Adrenal gland (tissue), 12 donors: ENCODE results near the gene IGFBP4. TPM values are rescaled to one million over a fixed set of nuclear protein-coding genes. Genes with fewer than 3 reads are reported as not detected.

ENCODE experiments used
- DNase-seq, 7 donors: peaks; one replicate each; pipeline ENCODE4 v3.0.0-alpha.2; 2019 to 2020
- H3K27ac ChIP-seq, 5 donors: fragments of 200-600 bp; sonication (generic) in 4 of 5; 1 replicate in 3 of 5; 2 replicates in 2 of 5; pipeline versions ENCODE4 v1.5.1 to v1.8.0; 2016 to 2020; ENCODE audit warnings: mild to moderate bottlenecking in 1 of 5
- H3K27me3 ChIP-seq: fragments of 200-600 bp; 2 replicates; pipeline ENCODE4 v1.8.0; 2021
- H3K36me3 ChIP-seq, 2 donors: fragments of 200-600 bp; replicated peaks in 1 of 2; 1 replicate in 1 of 2; 2 replicates in 1 of 2; pipeline versions ENCODE4 v1.5.1 to v1.8.0; 2018 to 2022
- H3K4me1 ChIP-seq, 2 donors: fragments of 200-600 bp; replicated peaks in 1 of 2; 1 replicate in 1 of 2; 2 replicates in 1 of 2; pipeline versions ENCODE4 v1.5.1 to v1.8.0; 2018 to 2021
- H3K4me3 ChIP-seq, 4 donors: fragments of 200-600 bp; sonication (generic) in 3 of 4; one replicate each; pipeline ENCODE4 v1.5.1; 2016 to 2018
- H3K9me3 ChIP-seq, 3 donors: fragments of 200-600 bp; sonication (generic) in 1 of 3; replicated peaks in 1 of 3; 1 replicate in 2 of 3; 2 replicates in 1 of 3; pipeline versions ENCODE4 v1.5.1 to v1.8.0; 2016 to 2021
- POLR2A ChIP-seq, 2 donors: fragments of 450-650 bp; IDR thresholded peaks; one replicate each; pipeline ENCODE4 v1.6.1; 2017; ENCODE audit warnings: antibody characterized with exemption in 2 of 2, mild to moderate bottlenecking in 2 of 2, moderate library complexity in 1 of 2
- WGBS, 4 donors: extraction: QIAGEN DNeasy Blood & Tissue Kit in 2 of 4; methylation state at CpG; one replicate each; pipeline versions ENCODE4 v1.1.5 to v1.1.7; 2013 to 2017; 5-methylcytosine and 5-hydroxymethylcytosine counted together
- intact Hi-C, 2 donors: fragments of 100-400 bp; cut with DNase I; formaldehyde crosslinking; loops; one replicate each; pipeline versions ENCODE4 v1.14.1 to v1.15.0; 2022 to 2023
- polyA plus RNA-seq, 3 donors: library from polyadenylated mRNA; stranded (reverse); fragments of 200-250 nt in 2 of 3; fragments of 350-450 nt in 1 of 3; fragmentation: Illumina TruSeq in 1 of 3; extraction: RNeasy Lipid Tissue Mini Kit (QIAGEN cat#74804) in 1 of 3; gene quantifications; one replicate each; pipeline ENCODE4 v1.2.3, GENCODE V29; 2013 to 2014
- total RNA-seq, 9 donors: library from RNA; depleted of rRNA in 4 of 9; stranded (reverse); fragments of >200 nt in 4 of 9; fragments of 120-200 nt in 1 of 9; fragmentation: NEBNext Ultra II Directional in 1 of 9; extraction: Animal tissue kit (Norgen Biotek cat#: 25700) in 1 of 9; gene quantifications; one replicate each; pipeline versions ENCODE4 v1.1.0 to v1.2.4, GENCODE V29; 2013 to 2023
- TF ChIP-seq, protein P1 (sequence below), 6 experiments: fragments of 450-650 bp in 4 of 6; fragments of 200-600 bp in 2 of 6; sonication (generic) in 1 of 6; IDR thresholded peaks; 1 replicate in 5 of 6; 2 replicates in 1 of 6; pipeline versions ENCODE4 v1.5.1 to v1.8.0; 2016 to 2021; ENCODE audit warnings: antibody characterized with exemption in 6 of 6, mild to moderate bottlenecking in 2 of 6, moderate library complexity in 1 of 6
- donor health status: healthy with polysubstance abuse.
- donor health status: Bipolar disorder and iron deficiency.
- donor health status: DM: yes; HTN: yes; CAD: no.
- donor health status: DM: no; HTN: no; CAD: no.
- donor health status: DM: no; HTN: no; CAD: no.
- donor health status: DM: yes; HTN: yes; CAD: no.

Gene IGFBP4
- total and polyA plus RNA-seq, 12 donors = 21.4 to 458 (median 256) TPM

DNA sequence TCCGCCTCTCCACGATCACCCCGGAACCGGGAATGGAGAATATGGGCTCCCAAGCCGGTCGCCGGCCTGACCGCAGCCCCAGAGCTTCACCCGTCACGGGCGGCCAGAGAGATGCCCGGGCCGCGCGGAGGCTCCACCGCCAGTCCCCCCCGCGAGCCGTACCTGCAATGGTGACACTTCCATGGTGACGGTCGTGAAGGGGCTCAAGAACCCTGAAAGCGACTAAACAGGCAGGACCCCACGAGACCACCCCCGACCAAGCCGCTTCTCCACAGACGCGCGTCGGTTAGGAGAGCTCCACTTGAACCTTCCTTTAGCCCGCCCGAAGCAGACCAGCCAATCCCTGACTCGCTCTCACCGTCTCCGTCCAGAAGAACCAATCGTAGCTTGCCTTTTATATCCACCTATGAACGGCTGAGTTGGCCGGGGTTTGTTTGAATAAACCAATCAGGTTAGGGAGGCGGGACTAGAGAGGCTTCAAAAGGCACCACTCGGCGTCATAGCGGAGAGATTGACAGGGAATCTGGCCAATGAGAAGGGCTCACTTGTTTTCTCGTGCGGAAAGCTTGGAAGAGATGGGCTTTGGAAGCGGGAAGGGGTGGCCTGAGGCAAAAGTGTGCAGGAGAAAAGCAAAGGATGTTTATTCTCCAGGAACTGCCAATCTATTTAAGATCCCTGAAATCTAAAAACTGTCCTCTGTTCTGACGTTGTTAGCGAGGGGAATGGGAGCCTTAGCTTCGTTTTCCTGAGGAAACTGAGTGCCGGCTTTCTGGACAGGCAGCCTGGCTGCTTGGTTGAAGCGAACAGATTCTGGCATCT is 25.4 kb upstream of the IGFBP4 start, which contains the start of gene TOP2A:
TSS of gene TOP2A (minus strand) at position 288 of the 819 bp plus-strand sequence. CDS start at position 183, 105 bp downstream.
- Histone ChIP-seq H3K27ac (peak within 1 kb of the TSS in 2 of 5 donors; percentile 19 to 32), H3K9me3 (no peaks in the 10 kb centered on the region), H3K4me3 (peak within 1 kb of the TSS in 3 of 4 donors; percentile 10 to 53 (median 17)), H3K36me3 (no peaks in the 10 kb centered on the region), H3K4me1 (peaks cover 6 to 12% of the 10 kb centered on the region in 2 donors), H3K27me3 (no peaks in the 10 kb centered on the region)
- no peak for TF ChIP-seq POLR2A (IDR thresholded peaks at IDR 0.05)
- TF ChIP-seq, protein P1, sequence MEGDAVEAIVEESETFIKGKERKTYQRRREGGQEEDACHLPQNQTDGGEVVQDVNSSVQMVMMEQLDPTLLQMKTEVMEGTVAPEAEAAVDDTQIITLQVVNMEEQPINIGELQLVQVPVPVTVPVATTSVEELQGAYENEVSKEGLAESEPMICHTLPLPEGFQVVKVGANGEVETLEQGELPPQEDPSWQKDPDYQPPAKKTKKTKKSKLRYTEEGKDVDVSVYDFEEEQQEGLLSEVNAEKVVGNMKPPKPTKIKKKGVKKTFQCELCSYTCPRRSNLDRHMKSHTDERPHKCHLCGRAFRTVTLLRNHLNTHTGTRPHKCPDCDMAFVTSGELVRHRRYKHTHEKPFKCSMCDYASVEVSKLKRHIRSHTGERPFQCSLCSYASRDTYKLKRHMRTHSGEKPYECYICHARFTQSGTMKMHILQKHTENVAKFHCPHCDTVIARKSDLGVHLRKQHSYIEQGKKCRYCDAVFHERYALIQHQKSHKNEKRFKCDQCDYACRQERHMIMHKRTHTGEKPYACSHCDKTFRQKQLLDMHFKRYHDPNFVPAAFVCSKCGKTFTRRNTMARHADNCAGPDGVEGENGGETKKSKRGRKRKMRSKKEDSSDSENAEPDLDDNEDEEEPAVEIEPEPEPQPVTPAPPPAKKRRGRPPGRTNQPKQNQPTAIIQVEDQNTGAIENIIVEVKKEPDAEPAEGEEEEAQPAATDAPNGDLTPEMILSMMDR (IDR thresholded peaks at IDR 0.05) = no peak
- intact Hi-C loops = loop anchor here in 1 of 2 donors (10.0 kb wide), 2 partner anchors 113 to 223 kb away; partner anchors contain the start of gene RARA
- peak; percentile 97 to 100 (median 99) for DNase-seq
- WGBS, 4 donors = 0 to 1% (median 1%) methylated on average over 21 to 49 of the region's 49 CpGs

GRCh38 chr17:40418428-40418706 is 24.9 kb upstream of the IGFBP4 start:
- peaks cover 6 to 12% of the 10 kb centered on the region in 2 donors for H3K4me1 ChIP-seq
- H3K9me3 ChIP-seq = no peaks in the 10 kb centered on the region
- H3K36me3 ChIP-seq = no peaks in the 10 kb centered on the region
- 55 to 68% (median 60%) methylated on average over 14 to 16 of the region's 16 CpGs for WGBS, 4 donors
- TF ChIP-seq, protein P1 (IDR thresholded peaks at IDR 0.05) = no peak
- no peak for TF ChIP-seq POLR2A (IDR thresholded peaks at IDR 0.05)
- H3K27ac ChIP-seq = peak overlapping the region in 2 of 5 donors; percentile 19 to 32
- peak in 4 of 7 donors; percentile 29 to 36 (median 32) for DNase-seq
- no peaks in the 10 kb centered on the region for H3K27me3 ChIP-seq
- H3K4me3 ChIP-seq = peak overlapping the region in 3 of 4 donors; percentile 10 to 53 (median 17)
- intact Hi-C loops = loop anchor here in 1 of 2 donors (10.0 kb wide), 2 partner anchors 114 to 224 kb away; partner anchors contain the start of gene RARA

DNA sequence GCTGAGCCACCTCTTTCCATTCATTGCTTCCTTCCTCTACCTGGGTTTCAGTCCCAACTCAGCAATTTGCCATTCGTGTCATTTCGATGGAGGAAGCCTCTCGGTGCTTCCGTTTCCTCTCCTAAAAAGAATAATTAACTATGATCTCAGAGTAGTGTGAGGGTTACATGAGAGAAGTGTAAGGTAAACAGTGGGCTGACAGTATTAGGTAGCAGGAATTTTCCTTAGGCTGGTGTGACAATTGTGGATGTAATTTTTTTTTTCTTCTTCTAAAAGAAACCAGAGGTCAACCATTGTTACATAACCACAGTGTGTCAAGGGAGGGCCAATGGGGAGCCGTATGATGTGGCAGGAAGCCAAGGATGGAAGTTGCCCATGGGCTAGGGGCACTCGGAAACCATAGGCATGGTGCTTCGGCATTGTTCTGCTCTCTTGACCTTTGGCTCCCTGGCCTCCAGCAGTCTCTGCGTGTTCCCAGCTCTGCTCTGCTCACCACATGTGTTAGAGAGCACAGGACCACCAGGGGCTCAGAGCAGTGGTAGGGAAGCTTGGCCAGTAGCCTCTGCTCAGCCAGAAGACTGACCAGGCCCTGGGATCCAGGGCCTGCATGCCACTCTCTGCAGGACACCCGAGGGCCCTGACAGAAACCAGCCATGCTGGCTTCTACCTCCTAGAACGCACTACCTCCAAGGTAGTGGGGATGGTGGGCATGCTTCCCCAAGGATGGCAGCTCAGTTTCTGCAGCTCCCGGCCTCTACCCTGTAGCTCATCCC is 23.5 kb upstream of the IGFBP4 start:
- Histone ChIP-seq H3K9me3 (no peaks in the 10 kb centered on the region), H3K27me3 (no peaks in the 10 kb centered on the region), H3K27ac (no peak overlapping the region), H3K4me1 (peaks cover 6 to 12% of the 10 kb centered on the region in 2 donors), H3K4me3 (no peak overlapping the region), H3K36me3 (no peaks in the 10 kb centered on the region)
- 51 to 65% (median 61%) methylated on average over 7 to 11 of the region's 11 CpGs for WGBS, 4 donors
- TF ChIP-seq, protein P1 (IDR thresholded peaks at IDR 0.05) = no peak
- TF ChIP-seq POLR2A (IDR thresholded peaks at IDR 0.05) = no peak
- intact Hi-C loops = loop anchor here in 1 of 2 donors (10.0 kb wide), 2 partner anchors 115 to 225 kb away; partner anchors contain the start of gene RARA
- peak in 2 of 7 donors; percentile 13 to 20 for DNase-seq
